AG04450 (cell line): ENCODE data around the gene SLC22A3. TPM values are rescaled to one million over a fixed set of nuclear protein-coding genes. Genes with fewer than 3 reads are reported as not detected.

ENCODE experiments used
- CTCF ChIA-PET: fragments of 300-600, 350-600 bp; formaldehyde crosslinking; extraction: SDS; loops from one replicate; lab custom pipeline; 2022; ENCODE audit warnings: antibody characterized with exemption, inconsistent platforms; lab: Charles Lee
- POLR2A ChIA-PET: fragments of 350-600 bp; formaldehyde crosslinking; extraction: SDS; loops from one replicate; lab custom pipeline; 2021; ENCODE audit warnings: antibody characterized with exemption, inconsistent platforms; lab: Yijun Ruan, JAX
- DNase-seq: peaks from one replicate; pipeline ENCODE4 v3.0.0-alpha.2; 2011; ENCODE audit warnings: low read depth, low spot score
- H3K27ac ChIP-seq: one replicate; pipeline ENCODE4 v1.5.1; 2012; ENCODE audit warnings: low read depth, low read length, control low read depth
- H3K27me3 ChIP-seq: one replicate; pipeline ENCODE4 v1.6.0; 2012; ENCODE audit warnings: low read length; ENCODE audit not compliant: control insufficient read depth, insufficient read depth
- H3K4me3 ChIP-seq: 2 replicates; pipeline ENCODE4 v1.5.1; 2011; ENCODE audit warnings: mild to moderate bottlenecking, low read depth, low read length, control low read depth
- H3K9me3 ChIP-seq: 2 replicates; pipeline ENCODE4 v1.5.1; 2012; ENCODE audit warnings: low read length; ENCODE audit not compliant: control insufficient read depth, insufficient read depth
- CTCF ChIP-seq: IDR thresholded peaks from 2 replicates; pipeline ENCODE4 v1.5.1; 2011; ENCODE audit warnings: low read depth, low read length, control low read depth, inconsistent platforms
- polyA plus RNA-seq: library from polyadenylated mRNA; depleted of rRNA; stranded (reverse); fragments of >200 nt; gene quantifications from 2 replicates; pipeline ENCODE4 v1.2.3, GENCODE V29; 2011

The SLC22A3 gene
- polyA plus RNA-seq, 1 experiment, result 0.07 TPM

- Histone ChIP-seq H3K27ac (no peak overlapping the region), H3K9me3 (no peaks in the 10 kb centered on the region), H3K4me3 (no peak overlapping the region), H3K27me3 (no peaks in the 10 kb centered on the region)
- CTCF ChIA-PET, result no interaction called here
- TF ChIP-seq CTCF, result no peak
- POLR2A ChIA-PET, result no interaction called here
- DNase-seq, result no peak
Measured at GRCh38 chr6:160382946-160383345, 34.8 kb downstream of the SLC22A3 start.

- H3K4me3 ChIP-seq, result no peak overlapping the region
- POLR2A ChIA-PET, result no interaction called here
- no peak for DNase-seq
Measured at GRCh38 chr6:160386869-160387530, 38.8 kb downstream of the SLC22A3 start.

GRCh38 chr6:160387916-160388643 lies 39.9 kb downstream of the SLC22A3 start:
- Histone ChIP-seq H3K27ac (no peak overlapping the region), H3K27me3 (no peaks in the 10 kb centered on the region), H3K4me3 (no peak overlapping the region), H3K9me3 (no peaks in the 10 kb centered on the region)
- ChIA-PET CTCF (no interaction called here), POLR2A (no interaction called here)
- TF ChIP-seq CTCF, result no peak
- no peak for DNase-seq

More at GRCh38 chr6:160386869-160387530, 38.8 kb downstream of the SLC22A3 start:
- CTCF ChIA-PET, result no interaction called here
- Histone ChIP-seq H3K27me3 (no peaks in the 10 kb centered on the region), H3K27ac (no peak overlapping the region), H3K9me3 (no peaks in the 10 kb centered on the region)
- no peak for TF ChIP-seq CTCF

- POLR2A ChIA-PET, result no interaction called here
Measured at GRCh38 chr6:160388922-160389321, 40.7 kb downstream of the SLC22A3 start.

More at GRCh38 chr6:160388922-160389321, 40.7 kb downstream of the SLC22A3 start:
- DNase-seq, result no peak
- CTCF ChIA-PET, result no interaction called here
- Histone ChIP-seq H3K4me3 (no peak overlapping the region), H3K9me3 (no peaks in the 10 kb centered on the region), H3K27ac (no peak overlapping the region), H3K27me3 (no peaks in the 10 kb centered on the region)
- TF ChIP-seq CTCF, result no peak
